Upper lobe of left lung (tissue), 4 donors: Measurements from ENCODE around the gene ZNF865.

Experiments used
- EP300 ChIP-seq, 4 donors: sonication (generic); formaldehyde crosslinking; IDR thresholded peaks; one replicate each; pipeline ENCODE4 v1.5.1; 2017; ENCODE audit warnings: antibody characterized with exemption in 4 of 4, control low read depth in 2 of 4
- POLR2A ChIP-seq, 4 donors: fragments of 450-650 bp; IDR thresholded peaks; one replicate each; pipeline ENCODE4 v1.5.1; 2016 to 2017; ENCODE audit warnings: antibody characterized with exemption in 4 of 4, mild to moderate bottlenecking in 2 of 4

- TF ChIP-seq POLR2A (IDR thresholded peaks at IDR 0.05) (no peak), EP300 (IDR thresholded peaks at IDR 0.05) (no peak)
These were observed 6.0 kb downstream of the ZNF865 start for GRCh38 chr19:55611300-55611982.
